Peyer's patch (tissue), 4 donors: ENCODE results near the gene CREM. TPM values are rescaled to one million over a fixed set of nuclear protein-coding genes. Genes with fewer than 3 reads are reported as not detected.

ENCODE experiments used
- DNase-seq, 3 donors: peaks; one replicate each; pipeline ENCODE4 v3.0.0-alpha.2; 2017 to 2019
- H3K27ac ChIP-seq, 4 donors: fragments of 200-600 bp; sonication (generic); one replicate each; pipeline ENCODE4 v1.5.1; 2016 to 2019
- H3K27me3 ChIP-seq, 2 donors: fragments of 200-600 bp; sonication (generic); one replicate each; pipeline ENCODE4 v1.5.1; 2019
- H3K36me3 ChIP-seq, 3 donors: fragments of 200-600 bp; sonication (generic); one replicate each; pipeline ENCODE4 v1.5.1; 2016 to 2019
- H3K4me1 ChIP-seq, 4 donors: fragments of 200-600 bp; sonication (generic); one replicate each; pipeline ENCODE4 v1.5.1; 2016 to 2019
- H3K4me3 ChIP-seq, 4 donors: fragments of 200-600 bp; sonication (generic); 1 replicate in 3 of 4; 2 replicates in 1 of 4; pipeline ENCODE4 v1.5.1; 2016 to 2019; ENCODE audit warnings: mild to moderate bottlenecking in 1 of 4
- H3K9me3 ChIP-seq, 4 donors: fragments of 200-600 bp; sonication (generic); one replicate each; pipeline ENCODE4 v1.5.1; 2016 to 2019; ENCODE audit warnings: mild to moderate bottlenecking in 1 of 4
- CTCF ChIP-seq, 6 experiments: fragments of 450-650 bp in 4 of 6; fragments of 200-600 bp in 2 of 6; sonication (generic) in 1 of 6; IDR thresholded peaks; one replicate each; pipeline ENCODE4 v1.5.1; 2017 to 2019; ENCODE audit warnings: antibody characterized with exemption in 6 of 6, mild to moderate bottlenecking in 3 of 6, moderate library complexity in 1 of 6
- POLR2A ChIP-seq, 2 donors: fragments of 450-650 bp; IDR thresholded peaks; one replicate each; pipeline ENCODE4 v1.5.1; 2017; ENCODE audit warnings: antibody characterized with exemption in 2 of 2, mild to moderate bottlenecking in 2 of 2, moderate library complexity in 2 of 2
- total RNA-seq, 4 donors: library from RNA; depleted of rRNA; stranded (reverse); fragments of >200 nt; gene quantifications; one replicate each; pipeline ENCODE4 v1.1.0, GENCODE V29; 2016

The CREM gene
- total RNA-seq, 4 donors from 2014 or later = 13.9 to 19.0 (median 16.0) TPM

- Histone ChIP-seq H3K9me3 (no peaks in the 10 kb centered on the region), H3K36me3 (no peaks in the 10 kb centered on the region), H3K4me1 (peaks cover 0 to 7% (median 0%) of the 10 kb centered on the region in 4 donors), H3K4me3 (no peak overlapping the region), H3K27ac (no peak overlapping the region), H3K27me3 (no peaks in the 10 kb centered on the region)
- no peak for TF ChIP-seq CTCF (IDR thresholded peaks at IDR 0.05)
- TF ChIP-seq POLR2A (IDR thresholded peaks at IDR 0.05) = no peak
- DNase-seq = no peak
These were observed 27.1 kb downstream of the CREM start for GRCh38 chr10:35153716-35154115.

- TF ChIP-seq CTCF (IDR thresholded peaks at IDR 0.05) (no peak), POLR2A (IDR thresholded peaks at IDR 0.05) (no peak)
- Histone ChIP-seq H3K4me1 (no peaks in the 10 kb centered on the region), H3K36me3 (no peaks in the 10 kb centered on the region), H3K4me3 (no peak overlapping the region), H3K27ac (no peak overlapping the region), H3K27me3 (no peaks in the 10 kb centered on the region), H3K9me3 (no peaks in the 10 kb centered on the region)
- no peak for DNase-seq
These were observed 34.1 kb downstream of the CREM start for GRCh38 chr10:35160743-35161142.

- Histone ChIP-seq H3K36me3 (no peaks in the 10 kb centered on the region), H3K4me3 (no peak overlapping the region), H3K27me3 (no peaks in the 10 kb centered on the region), H3K4me1 (no peaks in the 10 kb centered on the region), H3K9me3 (no peaks in the 10 kb centered on the region), H3K27ac (no peak overlapping the region)
- no peak for DNase-seq
- TF ChIP-seq POLR2A (IDR thresholded peaks at IDR 0.05) (no peak), CTCF (IDR thresholded peaks at IDR 0.05) (no peak)
These were observed 35.3 kb downstream of the CREM start for GRCh38 chr10:35161906-35162305.

GRCh38 chr10:35165136-35165535, 38.5 kb downstream of the CREM start:
- H3K27ac ChIP-seq = no peak overlapping the region
- TF ChIP-seq CTCF (IDR thresholded peaks at IDR 0.05) (no peak), POLR2A (IDR thresholded peaks at IDR 0.05) (no peak)
- H3K27me3 ChIP-seq = no peaks in the 10 kb centered on the region
- no peak for DNase-seq
- no peak overlapping the region for H3K4me3 ChIP-seq
- H3K4me1 ChIP-seq = no peaks in the 10 kb centered on the region
- no peaks in the 10 kb centered on the region for H3K36me3 ChIP-seq
- H3K9me3 ChIP-seq = no peaks in the 10 kb centered on the region

GRCh38 chr10:35165811-35166210, 39.2 kb downstream of the CREM start:
- no peak overlapping the region for H3K27ac ChIP-seq
- no peaks in the 10 kb centered on the region for H3K9me3 ChIP-seq
- H3K36me3 ChIP-seq = no peaks in the 10 kb centered on the region
- H3K27me3 ChIP-seq = no peaks in the 10 kb centered on the region
- TF ChIP-seq POLR2A (IDR thresholded peaks at IDR 0.05) = no peak
- no peak for TF ChIP-seq CTCF (IDR thresholded peaks at IDR 0.05)
- no peak overlapping the region for H3K4me3 ChIP-seq
- no peaks in the 10 kb centered on the region for H3K4me1 ChIP-seq
- no peak for DNase-seq

GRCh38 chr10:35166607-35167006, 40.0 kb downstream of the CREM start:
- Histone ChIP-seq H3K27me3 (no peaks in the 10 kb centered on the region), H3K27ac (no peak overlapping the region), H3K9me3 (no peaks in the 10 kb centered on the region), H3K36me3 (no peaks in the 10 kb centered on the region), H3K4me3 (no peak overlapping the region), H3K4me1 (no peaks in the 10 kb centered on the region)
- TF ChIP-seq CTCF (IDR thresholded peaks at IDR 0.05) = no peak
- TF ChIP-seq POLR2A (IDR thresholded peaks at IDR 0.05) = no peak
- DNase-seq = no peak
